HS-27A (cell line): ENCODE measurements around the gene EMILIN2.
"Not testable (repeated sequence)": the region's sequence is repeated elsewhere in the genome, so short reads cannot be mapped to it uniquely, and the experiment has no call there.

Experiments
- DNase-seq: peaks from one replicate; pipeline ENCODE4 v3.0.0-alpha.2; 2012; ENCODE audit warnings: low read depth, missing footprints

The EMILIN2 gene

DNA sequence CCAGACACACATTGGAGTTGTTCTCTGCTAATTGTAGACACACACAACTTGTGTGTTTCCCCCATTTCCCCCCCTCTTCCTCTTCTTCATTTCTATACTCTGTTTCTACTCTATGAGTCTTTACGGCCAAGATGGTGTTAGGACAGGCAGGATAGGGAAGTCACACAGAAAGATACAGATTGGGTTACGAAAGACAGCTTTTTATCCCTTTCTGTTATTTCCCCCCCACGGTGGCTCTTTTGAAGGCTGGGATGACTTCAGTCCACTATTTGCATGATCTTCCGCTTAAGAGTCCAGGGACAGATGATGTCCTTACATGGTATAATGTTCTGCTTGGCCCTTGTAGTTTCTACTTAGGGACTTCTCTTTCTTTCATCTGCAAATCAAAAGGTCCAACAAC lies 1.6 kb upstream of the EMILIN2 start:
- no peak for DNase-seq

DNA sequence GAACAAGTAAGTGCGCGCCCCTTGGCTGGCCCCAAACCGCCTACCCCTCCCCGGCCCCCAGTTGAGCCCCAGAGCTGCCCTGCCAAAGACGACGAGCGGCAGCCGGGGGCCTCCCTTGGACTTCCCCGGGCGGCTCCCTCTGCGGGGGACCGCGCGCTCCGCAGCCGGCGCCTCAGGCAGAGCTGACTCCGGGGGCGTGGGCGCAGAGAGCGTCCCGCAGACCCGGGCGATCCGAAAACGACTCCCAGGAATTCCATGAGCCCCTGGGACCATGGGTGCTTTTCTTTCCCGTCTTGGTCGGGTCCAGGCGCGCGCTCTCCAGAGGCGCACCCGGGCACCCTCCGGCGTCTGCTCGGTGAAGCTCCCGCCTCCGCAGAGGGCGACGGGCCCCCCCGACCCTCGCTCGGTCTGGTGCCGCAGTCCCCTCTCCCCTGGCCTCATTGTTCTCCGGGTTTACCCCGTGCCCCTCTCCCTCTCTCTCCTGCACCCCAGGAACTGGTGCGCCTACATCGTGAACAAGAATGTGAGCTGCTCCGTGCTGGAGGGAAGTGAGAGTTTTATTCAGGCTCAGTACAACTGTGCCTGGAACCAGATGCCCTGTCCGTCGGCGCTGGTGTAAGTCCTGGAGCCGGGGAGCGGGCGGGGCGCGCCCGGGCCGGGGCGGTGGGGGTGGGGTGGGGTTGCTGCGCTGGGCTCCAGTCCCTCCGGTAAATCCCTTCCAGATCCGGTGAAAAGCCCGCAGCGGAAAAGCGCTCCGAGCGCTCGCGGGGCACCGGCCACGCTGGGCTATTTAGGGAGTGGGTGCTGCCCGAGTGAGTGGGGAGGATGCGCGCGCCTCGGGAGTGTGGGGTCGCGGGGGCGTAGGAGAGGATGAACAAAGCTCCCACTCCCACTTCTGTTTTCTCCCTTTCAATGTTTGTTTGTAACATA lies 776 bp downstream of the EMILIN2 start:
- no peak for DNase-seq

GRCh38 chr18:2848247-2849246 lies 1.7 kb downstream of the EMILIN2 start:
- no peak for DNase-seq

DNA sequence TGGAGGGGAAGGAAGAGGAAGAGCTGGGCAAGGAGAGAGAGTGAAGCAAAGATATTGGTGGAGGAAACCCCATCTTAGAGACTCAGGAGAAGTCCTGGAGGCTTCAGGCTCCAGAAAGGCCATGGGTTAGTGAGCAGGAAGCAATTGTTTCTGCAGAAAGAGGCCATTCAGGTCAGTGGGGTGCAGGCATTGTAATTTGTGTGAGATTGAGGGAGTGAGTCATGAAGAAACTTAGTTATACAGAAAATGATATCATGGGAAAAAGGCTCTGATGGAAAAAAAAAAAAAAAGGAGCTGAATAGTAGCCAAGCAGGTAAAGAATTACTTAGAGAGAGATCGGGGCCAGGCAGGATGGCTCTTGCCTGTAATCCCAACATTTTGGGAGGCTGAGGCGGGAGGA lies 4.0 kb downstream of the EMILIN2 start:
- DNase-seq, result no peak

- no peak for DNase-seq
Measured at GRCh38 chr18:2851771-2852170, 5.0 kb downstream of the EMILIN2 start.

GRCh38 chr18:2852460-2852859 lies 5.7 kb downstream of the EMILIN2 start:
- DNase-seq, result not testable (repeated sequence)

DNA sequence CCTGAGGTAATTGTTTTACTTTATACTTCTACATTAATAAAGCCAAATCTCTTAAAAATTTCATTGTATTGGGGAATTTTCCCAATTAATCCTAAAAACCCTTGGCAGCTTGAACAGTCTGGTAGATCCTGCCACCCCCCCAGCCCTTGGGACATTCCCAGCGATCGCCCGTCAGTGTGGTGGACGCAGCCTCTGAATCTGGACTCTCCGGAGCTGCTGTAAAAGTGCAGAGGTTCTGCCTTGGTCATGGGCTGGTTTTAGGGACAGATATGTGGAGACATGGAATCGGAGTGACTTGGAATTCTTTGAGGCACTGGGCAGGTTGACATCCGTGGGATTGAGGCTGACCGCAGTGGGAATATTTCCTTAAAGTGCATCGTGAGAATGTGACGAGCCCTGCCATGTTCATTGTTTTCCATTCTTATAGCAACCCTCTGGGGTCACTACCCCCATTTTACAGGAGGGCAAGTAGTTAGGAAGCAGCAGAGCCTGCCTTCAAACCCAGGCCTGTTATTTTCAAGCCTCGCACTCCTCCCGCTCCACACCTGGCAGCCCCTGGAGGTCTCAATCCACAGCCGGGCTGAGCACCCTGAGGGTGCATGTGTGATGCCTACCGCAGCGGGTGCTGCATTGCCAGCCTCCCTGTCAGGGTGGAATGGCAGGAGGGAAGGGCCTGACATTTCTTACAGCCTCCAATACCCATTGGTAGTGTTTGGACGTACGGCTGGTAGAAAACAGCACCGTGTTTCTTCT lies 6.5 kb downstream of the EMILIN2 start:
- no peak for DNase-seq

GRCh38 chr18:2853926-2854664 lies 7.3 kb downstream of the EMILIN2 start:
- no peak for DNase-seq

- DNase-seq, result no peak
Measured at GRCh38 chr18:2854875-2855274, 8.1 kb downstream of the EMILIN2 start.

GRCh38 chr18:2855560-2856350 lies 8.9 kb downstream of the EMILIN2 start:
- DNase-seq, result no peak

DNA sequence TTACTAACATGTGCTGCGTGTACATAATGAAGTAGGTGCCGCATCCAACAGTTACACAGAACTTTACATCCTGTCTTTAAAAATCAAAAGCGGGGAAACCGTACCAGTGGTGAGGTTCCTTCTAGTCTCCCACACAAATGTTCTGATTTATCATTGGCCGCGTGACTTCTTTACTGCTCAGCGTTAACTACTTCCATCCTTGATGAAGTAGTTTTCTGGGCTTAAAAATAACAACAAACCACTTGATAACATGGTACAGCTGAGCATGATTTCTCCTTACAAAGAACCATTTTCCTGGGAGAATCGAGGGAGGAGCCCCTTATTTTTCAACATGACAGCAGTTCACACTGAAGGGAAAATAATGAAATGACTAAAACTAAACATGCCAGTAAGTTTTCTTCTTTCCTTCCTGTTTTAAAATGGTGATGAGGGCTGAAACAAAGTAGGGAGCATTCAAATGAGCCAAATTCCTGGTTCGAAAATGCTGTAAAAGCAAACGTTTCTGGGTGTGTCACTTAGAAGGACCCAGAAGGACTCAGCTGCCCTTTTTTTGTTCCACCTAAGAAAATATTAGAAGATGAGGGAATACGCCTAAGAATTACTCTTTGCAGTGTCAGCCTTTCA lies 9.9 kb downstream of the EMILIN2 start:
- DNase-seq, result no peak

GRCh38 chr18:2857491-2858131 lies 10.8 kb downstream of the EMILIN2 start:
- DNase-seq, result peak; percentile 29

DNA sequence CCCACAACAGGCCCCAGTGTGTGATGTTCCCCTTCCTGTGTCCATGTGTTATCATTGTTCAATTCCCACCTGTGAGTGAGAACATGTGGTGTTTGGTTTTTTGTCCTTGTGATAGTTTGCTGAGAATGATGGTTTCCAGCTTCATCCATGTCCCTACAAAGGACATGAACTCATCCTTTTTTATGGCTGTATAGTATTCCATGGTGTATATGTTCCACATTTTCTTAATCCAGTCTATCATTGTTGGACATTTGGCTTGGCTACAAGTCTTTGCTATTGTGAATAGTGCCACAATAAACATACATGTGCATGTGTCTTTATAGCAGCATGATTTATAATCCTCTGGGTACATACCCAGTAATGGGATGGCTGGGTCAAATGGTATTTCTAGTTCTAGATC lies 13.6 kb downstream of the EMILIN2 start:
- not testable (repeated sequence) for DNase-seq

GRCh38 chr18:2863997-2864396 lies 17.2 kb downstream of the EMILIN2 start:
- not testable (repeated sequence) for DNase-seq

- not testable (repeated sequence) for DNase-seq
Measured at GRCh38 chr18:2866465-2866864, 19.7 kb downstream of the EMILIN2 start.

GRCh38 chr18:2869207-2869606 lies 22.4 kb downstream of the EMILIN2 start:
- DNase-seq, result no peak

DNA sequence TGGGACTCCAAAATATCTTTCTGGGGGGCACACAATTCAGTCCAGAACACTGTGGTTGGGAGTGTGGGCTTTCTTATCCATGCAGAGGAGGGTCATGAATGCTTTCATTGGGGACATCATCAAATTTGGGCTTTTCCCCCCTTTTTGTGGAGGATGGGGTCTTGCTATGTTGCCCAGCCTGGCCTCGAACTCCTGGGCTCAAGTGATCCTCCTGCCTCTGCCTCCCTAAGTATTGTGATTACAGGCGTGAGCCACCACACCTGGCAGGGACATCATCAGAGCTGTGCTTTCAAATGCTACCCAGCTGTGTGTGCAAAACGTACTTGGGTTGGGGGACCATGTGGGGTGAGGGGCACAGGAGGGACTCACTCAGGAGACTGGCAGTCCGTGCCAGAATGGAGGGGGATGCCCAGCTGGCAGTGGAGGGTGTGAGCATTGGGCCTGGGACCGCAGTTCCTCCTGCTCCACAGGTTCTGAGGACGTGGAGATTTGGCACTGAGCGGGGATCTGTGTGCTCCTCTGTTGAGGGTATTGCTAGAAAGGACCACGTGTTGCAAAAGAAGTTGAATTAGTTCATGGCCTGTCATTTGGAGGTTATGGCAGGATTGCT lies 24.4 kb downstream of the EMILIN2 start:
- DNase-seq, result no peak

GRCh38 chr18:2872095-2872494 lies 25.3 kb downstream of the EMILIN2 start:
- no peak for DNase-seq

DNA sequence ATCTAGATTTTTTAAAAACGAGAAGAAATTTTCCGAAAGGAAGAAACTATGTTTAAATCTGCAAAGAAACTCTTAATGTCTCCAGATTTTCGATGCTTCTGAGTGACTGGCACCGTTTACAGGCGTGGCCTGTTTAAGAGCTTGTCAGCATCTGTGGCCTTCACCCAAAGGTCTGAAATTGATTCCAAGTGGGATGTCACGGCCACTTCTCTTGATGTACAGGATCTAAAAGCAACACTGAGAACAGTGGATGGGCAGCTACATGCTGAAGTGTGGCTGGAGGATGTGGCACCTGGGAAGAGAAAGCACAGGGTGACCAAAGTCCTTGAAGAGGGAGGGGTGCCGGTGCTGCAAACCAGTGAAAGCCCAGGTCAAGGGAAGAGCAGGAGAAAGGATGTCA lies 28.0 kb downstream of the EMILIN2 start:
- DNase-seq, result no peak
